ENCODE results near the gene CTNND2.

CTNND2 gene

GRCh38 chr5:10984021-10984715 lies 920.1 kb downstream of the CTNND2 start:
- no peak for DNase-seq (ENCODE audit: low spot score)

DNA sequence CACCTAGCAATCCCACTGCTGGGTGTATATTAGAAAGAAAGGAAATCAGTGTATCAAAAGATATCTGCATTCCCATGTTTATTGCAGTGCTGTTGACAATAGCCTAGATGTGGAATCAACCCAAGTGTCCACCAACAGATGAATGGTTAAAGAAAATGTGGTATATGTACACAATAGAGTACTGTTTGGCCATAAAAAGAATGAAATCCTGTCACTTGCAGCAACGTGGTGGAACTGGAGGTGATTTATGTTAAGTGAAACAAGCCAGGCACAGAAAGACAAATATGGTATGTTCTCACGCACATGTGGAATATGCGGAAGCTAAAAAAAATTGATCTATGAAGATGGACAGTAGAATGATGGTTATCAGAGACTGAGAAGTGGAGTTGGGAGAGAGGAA lies 921.6 kb downstream of the CTNND2 start:
- DNase-seq (ENCODE audit: low spot score), result no peak

DNA sequence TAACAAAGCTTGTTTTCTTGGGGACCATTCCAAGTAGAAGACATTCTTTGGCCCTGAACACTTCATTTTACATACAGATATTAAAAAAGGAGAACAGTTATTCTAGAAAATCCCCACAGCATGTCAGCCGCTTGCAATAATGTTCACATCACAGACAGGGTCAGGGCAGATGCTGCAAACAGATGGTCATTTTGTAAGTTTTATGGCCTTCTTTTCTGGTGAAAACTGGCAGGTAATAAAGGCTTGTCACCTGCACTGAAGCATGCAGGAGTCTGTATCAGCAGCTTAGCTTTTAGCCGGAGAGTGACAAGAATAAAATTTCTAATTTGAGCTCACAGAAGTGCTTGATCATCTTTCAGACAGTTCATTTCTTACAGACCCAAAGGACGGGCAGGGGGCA lies 922.3 kb downstream of the CTNND2 start:
- DNase-seq (ENCODE audit: low spot score), result no peak

GRCh38 chr5:10977011-10977410 lies 927.2 kb downstream of the CTNND2 start:
- DNase-seq (ENCODE audit: low spot score), result no peak

DNA sequence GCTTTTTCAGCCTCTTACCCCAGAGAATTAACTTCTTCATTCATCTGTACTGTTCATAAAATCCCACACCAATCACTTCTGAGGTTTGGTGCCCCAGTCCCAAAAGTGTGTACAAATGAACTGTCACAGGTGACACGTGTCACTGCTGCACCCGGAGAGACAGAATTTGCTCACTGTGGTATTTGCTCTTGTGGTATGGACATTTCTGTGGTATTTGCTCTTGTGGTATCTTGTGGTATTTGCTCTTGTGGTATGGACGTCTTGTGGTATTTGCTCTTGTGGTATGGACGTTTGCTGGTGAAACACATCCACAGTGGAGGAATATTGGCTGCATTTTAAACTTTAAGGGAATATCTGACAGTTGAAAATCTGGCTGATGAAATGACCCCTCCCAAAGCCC lies 928.3 kb downstream of the CTNND2 start:
- DNase-seq (ENCODE audit: low spot score), result no peak

GRCh38 chr5:10974850-10975249 lies 929.4 kb downstream of the CTNND2 start:
- DNase-seq (ENCODE audit: low spot score), result no peak

DNA sequence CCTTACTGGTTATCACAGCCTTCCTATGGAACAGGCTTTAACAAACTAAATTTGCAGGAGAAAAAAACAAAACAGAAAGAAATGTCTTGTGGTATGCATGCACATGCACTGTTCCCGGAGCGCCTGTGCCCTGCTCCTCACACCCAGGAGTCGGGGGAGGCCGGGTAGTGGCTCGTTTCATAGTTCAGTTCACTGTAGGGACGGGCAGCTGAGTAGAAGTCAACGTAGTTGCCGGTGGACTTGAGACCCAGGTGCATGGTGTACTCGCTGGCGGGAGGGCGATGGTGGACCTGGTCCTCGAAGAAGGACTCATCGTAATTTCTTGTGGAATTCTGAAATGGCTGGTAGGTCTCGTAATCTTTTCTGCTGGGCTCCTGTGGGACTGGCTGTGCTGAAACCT lies 930.9 kb downstream of the CTNND2 start:
- no peak for DNase-seq (ENCODE audit: low spot score)

DNA sequence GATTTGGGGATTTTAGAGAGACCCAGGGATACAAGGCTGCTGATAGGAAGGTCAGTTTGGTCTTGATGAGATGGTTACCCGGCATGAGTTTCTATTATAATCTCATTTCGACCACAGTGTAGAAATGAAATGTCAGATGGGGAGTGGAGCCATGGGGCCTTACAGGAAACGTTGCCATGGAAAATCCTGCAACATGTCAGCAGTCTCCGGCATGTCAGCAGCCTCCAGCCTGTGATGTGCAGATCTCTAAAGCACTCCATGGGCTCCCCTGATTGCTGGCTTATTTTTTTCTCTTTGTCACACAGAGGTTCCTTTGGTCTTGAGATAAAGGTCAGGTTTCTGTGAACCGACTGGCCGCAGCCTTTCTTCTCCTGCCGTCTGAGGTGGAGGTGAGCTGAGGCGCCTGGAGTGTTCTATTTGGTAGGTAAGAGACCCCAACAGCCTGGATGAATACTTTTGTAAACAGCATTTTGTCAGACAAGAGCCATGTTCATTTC lies 934.5 kb downstream of the CTNND2 start:
- no peak for DNase-seq (ENCODE audit: low spot score)

- DNase-seq (ENCODE audit: low spot score), result no peak
Measured at GRCh38 chr5:10964806-10965205, 939.4 kb downstream of the CTNND2 start.

GRCh38 chr5:10958728-10959127 lies 945.5 kb downstream of the CTNND2 start:
- no peak for DNase-seq (ENCODE audit: low spot score)

DNA sequence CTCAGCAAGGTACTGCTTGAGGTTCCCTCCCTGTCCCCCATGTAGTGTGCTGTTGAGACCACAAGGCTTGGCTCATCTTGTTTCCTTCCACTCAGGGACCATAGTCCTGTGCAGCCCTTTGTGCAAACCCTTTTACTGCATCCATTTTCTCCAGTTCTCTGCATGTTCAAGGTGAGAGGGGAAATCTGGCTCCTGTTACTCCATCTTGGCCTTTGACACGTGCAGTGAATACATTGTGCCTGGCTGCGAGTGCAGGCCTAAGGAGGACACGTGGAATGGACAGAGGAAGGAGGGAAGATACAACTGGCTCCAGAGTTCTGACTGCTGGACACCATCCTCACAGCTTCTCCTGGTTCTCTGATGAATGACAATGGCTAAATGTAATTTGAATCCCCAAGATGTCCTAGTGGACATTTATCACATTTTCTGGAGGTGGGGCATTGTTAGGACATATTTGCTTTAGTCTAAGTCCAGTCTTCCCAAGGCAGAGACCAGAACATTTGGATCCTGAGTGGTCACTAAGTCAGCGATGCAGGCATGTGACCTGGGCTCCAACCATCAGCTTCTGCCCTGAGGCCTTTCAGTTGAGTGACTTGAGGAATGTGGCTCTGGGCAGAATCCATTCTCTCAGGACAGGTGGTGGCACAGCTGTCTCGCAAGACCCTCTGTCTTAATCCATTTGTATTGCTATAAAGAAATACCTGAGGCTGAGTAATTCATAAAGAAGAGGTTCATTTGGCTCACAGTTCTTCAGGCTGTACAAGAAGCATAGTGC lies 954.2 kb downstream of the CTNND2 start:
- DNase-seq (ENCODE audit: low spot score), result no peak

GRCh38 chr5:10946050-10946449 lies 958.2 kb downstream of the CTNND2 start:
- DNase-seq (ENCODE audit: low spot score), result no peak

GRCh38 chr5:10941900-10942299 lies 962.3 kb downstream of the CTNND2 start:
- no peak for DNase-seq (ENCODE audit: low spot score)

DNA sequence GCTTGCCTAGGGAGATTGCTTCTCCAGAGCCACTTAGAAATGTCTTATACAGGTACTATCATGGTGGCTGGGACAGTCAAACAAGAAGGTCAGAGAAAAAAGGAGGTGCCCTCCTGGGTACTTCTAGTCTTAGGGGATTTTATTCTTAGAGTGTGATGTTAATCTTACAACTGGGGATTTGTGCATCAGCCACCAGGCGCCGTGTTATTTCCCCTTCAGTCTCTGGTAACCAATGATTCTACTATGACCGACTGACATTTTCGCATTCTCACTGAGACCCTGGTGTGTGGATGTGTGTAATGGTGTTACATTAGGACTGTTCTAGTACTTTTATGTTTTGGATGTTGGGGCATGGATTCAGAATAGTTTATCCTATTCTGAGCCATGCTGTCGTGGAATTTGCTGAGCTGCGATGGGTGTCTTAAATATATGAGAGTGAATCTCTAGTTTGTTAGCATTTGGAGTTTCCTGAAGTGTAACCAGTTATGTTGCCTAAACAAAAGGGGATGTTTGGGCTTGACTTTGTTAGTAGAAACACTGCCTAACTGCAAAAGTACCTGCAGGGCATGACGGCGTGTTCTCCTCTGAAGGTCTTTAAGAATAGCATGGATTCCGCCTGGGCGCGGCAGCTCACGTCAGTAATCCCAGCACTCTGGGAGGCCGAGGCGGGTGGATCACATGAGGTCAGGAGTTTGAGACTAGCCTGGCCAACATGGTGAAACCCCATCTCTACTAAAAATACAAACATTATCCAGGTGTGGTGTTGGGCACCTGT lies 968.0 kb downstream of the CTNND2 start:
- no peak for DNase-seq (ENCODE audit: low spot score)

DNA sequence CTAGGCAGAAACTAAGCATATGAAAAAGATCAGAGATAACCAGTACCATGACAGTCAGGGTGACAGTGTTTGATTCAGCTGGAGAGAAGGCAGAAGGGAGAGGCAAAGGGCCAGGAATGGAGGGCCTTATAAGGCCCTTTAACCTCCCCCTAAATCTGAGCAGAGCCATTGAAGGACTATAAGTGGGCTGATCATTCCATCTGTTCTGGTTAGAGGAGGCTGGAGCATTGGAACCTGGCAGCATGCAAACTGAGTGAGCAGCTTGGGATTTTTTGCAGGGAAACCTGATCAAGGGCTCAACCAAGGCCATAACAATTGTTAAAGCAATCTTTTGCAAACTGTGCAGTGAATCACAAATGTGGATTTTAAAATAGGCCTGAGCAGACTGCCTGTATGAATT lies 968.7 kb downstream of the CTNND2 start:
- no peak for DNase-seq (ENCODE audit: low spot score)

GRCh38 chr5:10934783-10935355 lies 969.4 kb downstream of the CTNND2 start:
- no peak for DNase-seq (ENCODE audit: low spot score)

- no peak for DNase-seq (ENCODE audit: low spot score)
Measured at GRCh38 chr5:10933121-10933520, 971.1 kb downstream of the CTNND2 start.

DNA sequence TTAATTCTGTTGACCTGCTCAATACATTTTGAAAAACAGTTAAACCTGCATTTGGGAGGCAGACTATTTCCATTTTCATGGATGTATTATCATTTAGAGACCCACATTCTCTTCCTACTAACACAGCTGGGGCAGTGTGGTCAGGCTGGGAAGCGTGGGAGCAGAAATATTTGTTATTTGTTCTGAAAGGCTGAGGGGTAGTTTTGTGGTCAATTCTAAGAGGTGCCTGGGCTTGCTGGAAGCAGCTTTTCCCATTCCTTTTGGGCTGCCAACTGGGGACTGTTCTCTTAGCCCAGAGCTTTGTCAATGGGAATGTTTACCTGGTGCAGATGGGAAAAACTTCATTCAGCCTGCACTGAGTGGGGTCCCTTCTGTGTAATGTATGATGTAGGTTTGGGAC lies 971.8 kb downstream of the CTNND2 start:
- no peak for DNase-seq (ENCODE audit: low spot score)

DNA sequence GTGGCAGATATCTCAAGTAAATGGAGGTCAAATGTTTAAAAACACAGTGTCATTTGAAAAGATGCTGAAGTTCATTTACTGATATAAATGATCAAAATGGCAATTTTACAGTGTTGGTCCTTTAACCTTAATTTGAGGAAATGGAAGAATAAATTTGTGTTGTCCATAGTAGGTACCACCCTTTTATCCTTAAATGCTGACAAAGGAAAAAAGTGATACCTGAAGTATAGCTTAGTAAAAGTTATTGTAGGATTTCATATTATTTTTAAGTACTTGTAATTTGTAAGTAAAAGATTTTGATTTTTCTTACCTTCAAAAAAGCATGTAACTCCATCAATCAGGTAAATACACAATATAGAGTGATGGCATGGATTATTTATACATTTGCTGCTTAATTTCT lies 976.6 kb downstream of the CTNND2 start:
- no peak for DNase-seq (ENCODE audit: low spot score)

- DNase-seq (ENCODE audit: low spot score), result no peak
Measured at GRCh38 chr5:10923310-10923709, 980.9 kb downstream of the CTNND2 start.

Data from hepatic stellate cell (primary cell).